HEK293 (cell line): ENCODE measurements around the gene NARS2.

Experiments
- CTCF ChIA-PET: fragments of 350-600 bp; formaldehyde crosslinking; extraction: SDS; loops from one replicate; lab custom pipeline; 2021; ENCODE audit warnings: antibody characterized with exemption; lab: Yijun Ruan, JAX
- POLR2A ChIA-PET: fragments of 300-600 bp; formaldehyde crosslinking; extraction: SDS; loops from one replicate; lab custom pipeline; 2020; ENCODE audit warnings: antibody characterized with exemption, inconsistent platforms; lab: Yijun Ruan, JAX
- H3K27ac ChIP-seq: fragments of 200-500 bp; sonication (Bioruptor generic); 2 replicates; pipeline ENCODE4 v1.5.1; 2014; ENCODE audit warnings: low read depth, low read length, control low read depth, inconsistent platforms; ENCODE audit errors: extremely low read depth
- H3K36me3 ChIP-seq, 2 experiments: fragments of 200-500 bp in 1 of 2; sonication (Bioruptor generic) in 1 of 2; 1 replicate in 1 of 2; 2 replicates in 1 of 2; pipeline ENCODE4 v1.5.1; 2014 to 2017; ENCODE audit warnings: inconsistent platforms in 2 of 2, low read length in 2 of 2; ENCODE audit not compliant: control insufficient read depth in 2 of 2, insufficient read depth in 1 of 2
- H3K4me1 ChIP-seq: fragments of 200-500 bp; sonication (Bioruptor generic); 2 replicates; pipeline ENCODE4 v1.5.1; 2014; ENCODE audit warnings: mild to moderate bottlenecking, low read length, inconsistent platforms; ENCODE audit not compliant: control insufficient read depth, insufficient read depth
- H3K4me3 ChIP-seq: 2 replicates; pipeline ENCODE4 v1.5.1; 2011; ENCODE audit warnings: low read depth, mild to moderate bottlenecking, control low read depth, low read length, moderate library complexity
- H3K9me3 ChIP-seq: fragments of 200-500 bp; sonication (Bioruptor generic); 2 replicates; pipeline ENCODE4 v1.5.1; 2014; ENCODE audit warnings: low read depth, low read length, inconsistent platforms; ENCODE audit not compliant: control insufficient read depth, insufficient read depth
- ATF2 ChIP-seq: fragments of 450-650 bp; formaldehyde crosslinking; IDR thresholded peaks from 2 replicates; pipeline ENCODE4 v1.5.1; 2016; ENCODE audit warnings: missing biosample characterization, missing genetic modification characterization, low read depth
- GLIS2 ChIP-seq: fragments of 450-650 bp; formaldehyde crosslinking; IDR thresholded peaks from 2 replicates; pipeline ENCODE4 v1.5.1; 2016; ENCODE audit warnings: missing biosample characterization, missing genetic modification characterization
- HOXD13 ChIP-seq: sonication (generic); formaldehyde crosslinking; IDR thresholded peaks from 2 replicates; pipeline ENCODE4 v1.8.0; 2022; ENCODE audit warnings: missing genetic modification reagents, borderline replicate concordance
- KLF16 ChIP-seq: fragments of 450-650 bp; formaldehyde crosslinking; IDR thresholded peaks from 2 replicates; pipeline ENCODE4 v1.5.1; 2017; ENCODE audit warnings: missing biosample characterization, missing genetic modification characterization
- TSHZ1 ChIP-seq: fragments of 450-650 bp; formaldehyde crosslinking; IDR thresholded peaks from 2 replicates; pipeline ENCODE4 v1.5.1; 2016; ENCODE audit warnings: missing biosample characterization, missing genetic modification characterization, borderline replicate concordance
- ZIC2 ChIP-seq: fragments of 450-650 bp; formaldehyde crosslinking; IDR thresholded peaks from 2 replicates; pipeline ENCODE4 v1.5.1; 2016; ENCODE audit warnings: missing biosample characterization, missing genetic modification characterization
- ZNF112 ChIP-seq: fragments of 450-650 bp; formaldehyde crosslinking; IDR thresholded peaks from 2 replicates; pipeline ENCODE4 v1.5.0; 2017; ENCODE audit warnings: missing biosample characterization, missing genetic modification characterization
- ZNF169 ChIP-seq: fragments of 450-650 bp; formaldehyde crosslinking; IDR thresholded peaks from 2 replicates; pipeline ENCODE4 v1.5.1; 2016; ENCODE audit warnings: missing biosample characterization, missing genetic modification characterization
- ZNF24 ChIP-seq: fragments of 450-650 bp; formaldehyde crosslinking; IDR thresholded peaks from 2 replicates; pipeline ENCODE4 v1.5.1; 2016; ENCODE audit warnings: missing biosample characterization, missing genetic modification characterization
- ZNF311 ChIP-seq: fragments of 450-650 bp; formaldehyde crosslinking; IDR thresholded peaks from 2 replicates; pipeline ENCODE4 v1.5.1; 2017; ENCODE audit warnings: missing biosample characterization, missing genetic modification characterization, borderline replicate concordance
- ZNF394 ChIP-seq: fragments of 450-650 bp; formaldehyde crosslinking; IDR thresholded peaks from 2 replicates; pipeline ENCODE4 v1.5.1; 2016; ENCODE audit warnings: missing biosample characterization, missing genetic modification characterization, mild to moderate bottlenecking, moderate library complexity, borderline replicate concordance
- ZNF473 ChIP-seq: fragments of 450-650 bp; formaldehyde crosslinking; IDR thresholded peaks from 2 replicates; pipeline ENCODE4 v1.5.1; 2017; ENCODE audit warnings: missing biosample characterization, missing genetic modification characterization
- ZNF501 ChIP-seq: fragments of 450-650 bp; formaldehyde crosslinking; IDR thresholded peaks from 2 replicates; pipeline ENCODE4 v1.5.1; 2016; ENCODE audit warnings: missing biosample characterization, missing genetic modification characterization
- ZNF529 ChIP-seq: fragments of 450-650 bp; formaldehyde crosslinking; IDR thresholded peaks from 2 replicates; pipeline ENCODE4 v1.5.1; 2017; ENCODE audit warnings: missing genetic modification characterization, missing biosample characterization; ENCODE audit not compliant: insufficient replicate concordance
- TF ChIP-seq, protein P1 (sequence below): fragments of 450-650 bp; formaldehyde crosslinking; IDR thresholded peaks from 2 replicates; pipeline ENCODE4 v1.5.1; 2016; ENCODE audit warnings: missing biosample characterization, missing genetic modification characterization
- TF ChIP-seq, protein P2 (sequence below): fragments of 450-650 bp; IDR thresholded peaks from 2 replicates; pipeline ENCODE4 v1.5.1; 2018; ENCODE audit warnings: missing biosample characterization, missing genetic modification characterization
- TF ChIP-seq, protein P3 (sequence below): fragments of 450-650 bp; formaldehyde crosslinking; IDR thresholded peaks from 2 replicates; pipeline ENCODE4 v1.5.1; 2016; ENCODE audit warnings: missing biosample characterization, missing genetic modification characterization
- TF ChIP-seq, protein P4 (sequence below): fragments of 450-650 bp; formaldehyde crosslinking; IDR thresholded peaks from 2 replicates; pipeline ENCODE4 v1.5.1; 2016; ENCODE audit warnings: missing biosample characterization, missing genetic modification characterization
- TF ChIP-seq, protein P5 (sequence below): fragments of 450-650 bp; formaldehyde crosslinking; IDR thresholded peaks from 2 replicates; pipeline ENCODE4 v1.5.1; 2016; ENCODE audit warnings: missing biosample characterization, missing genetic modification characterization, borderline replicate concordance

NARS2 gene

GRCh38 chr11:78391424-78391823 lies 183.2 kb downstream of the NARS2 start:
- TF ChIP-seq, protein P1, sequence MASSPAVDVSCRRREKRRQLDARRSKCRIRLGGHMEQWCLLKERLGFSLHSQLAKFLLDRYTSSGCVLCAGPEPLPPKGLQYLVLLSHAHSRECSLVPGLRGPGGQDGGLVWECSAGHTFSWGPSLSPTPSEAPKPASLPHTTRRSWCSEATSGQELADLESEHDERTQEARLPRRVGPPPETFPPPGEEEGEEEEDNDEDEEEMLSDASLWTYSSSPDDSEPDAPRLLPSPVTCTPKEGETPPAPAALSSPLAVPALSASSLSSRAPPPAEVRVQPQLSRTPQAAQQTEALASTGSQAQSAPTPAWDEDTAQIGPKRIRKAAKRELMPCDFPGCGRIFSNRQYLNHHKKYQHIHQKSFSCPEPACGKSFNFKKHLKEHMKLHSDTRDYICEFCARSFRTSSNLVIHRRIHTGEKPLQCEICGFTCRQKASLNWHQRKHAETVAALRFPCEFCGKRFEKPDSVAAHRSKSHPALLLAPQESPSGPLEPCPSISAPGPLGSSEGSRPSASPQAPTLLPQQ (tag by site-specific recombination), result no peak
- no peak for TF ChIP-seq ATF2
- TF ChIP-seq, protein P2, sequence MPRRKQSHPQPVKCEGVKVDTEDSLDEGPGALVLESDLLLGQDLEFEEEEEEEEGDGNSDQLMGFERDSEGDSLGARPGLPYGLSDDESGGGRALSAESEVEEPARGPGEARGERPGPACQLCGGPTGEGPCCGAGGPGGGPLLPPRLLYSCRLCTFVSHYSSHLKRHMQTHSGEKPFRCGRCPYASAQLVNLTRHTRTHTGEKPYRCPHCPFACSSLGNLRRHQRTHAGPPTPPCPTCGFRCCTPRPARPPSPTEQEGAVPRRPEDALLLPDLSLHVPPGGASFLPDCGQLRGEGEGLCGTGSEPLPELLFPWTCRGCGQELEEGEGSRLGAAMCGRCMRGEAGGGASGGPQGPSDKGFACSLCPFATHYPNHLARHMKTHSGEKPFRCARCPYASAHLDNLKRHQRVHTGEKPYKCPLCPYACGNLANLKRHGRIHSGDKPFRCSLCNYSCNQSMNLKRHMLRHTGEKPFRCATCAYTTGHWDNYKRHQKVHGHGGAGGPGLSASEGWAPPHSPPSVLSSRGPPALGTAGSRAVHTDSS, result no peak
- CTCF ChIA-PET, result no interaction called here

DNA sequence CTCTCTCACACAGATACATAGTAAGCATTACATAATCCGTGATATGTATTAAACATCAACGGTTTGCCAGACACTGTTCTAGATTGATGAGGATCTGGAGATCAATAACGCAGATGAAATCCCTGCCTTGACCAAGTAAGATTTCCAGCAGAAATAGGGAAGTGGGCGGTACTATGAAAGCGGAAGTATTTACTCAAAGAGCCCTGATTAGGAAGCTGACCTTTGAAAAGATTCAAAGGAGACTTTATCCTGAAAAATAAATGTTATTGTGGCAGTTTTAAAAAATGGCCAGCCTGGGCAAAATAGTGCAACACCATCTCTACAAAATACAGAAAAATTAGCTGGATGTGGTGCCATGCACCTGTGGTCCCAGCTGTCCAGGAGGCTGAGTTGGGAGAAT lies 183.9 kb downstream of the NARS2 start:
- no peaks in the 10 kb centered on the region for H3K4me1 ChIP-seq
- POLR2A ChIA-PET, result no interaction called here
- no peak overlapping the region for H3K4me3 ChIP-seq
- no peaks in the 10 kb centered on the region for H3K9me3 ChIP-seq
- H3K27ac ChIP-seq, result no peak overlapping the region
- no peaks in the 10 kb centered on the region for H3K36me3 ChIP-seq
- CTCF ChIA-PET, result no interaction called here
- TF ChIP-seq KLF16 (tag by site-specific recombination) (no peak), ZNF24 (no peak), ZNF169 (no peak), ZNF394 (tag by site-specific recombination) (no peak), ZIC2 (tag by site-specific recombination) (no peak), ZNF311 (tag by site-specific recombination) (no peak), GLIS2 (no peak), ZNF529 (tag by site-specific recombination) (no peak), ZNF501 (no peak), TSHZ1 (tag by site-specific recombination) (no peak), HOXD13 (CRISPR knock-in tag) (no peak), ZNF112 (tag by site-specific recombination) (no peak), ZNF473 (tag by site-specific recombination) (no peak)
- TF ChIP-seq, protein P3, sequence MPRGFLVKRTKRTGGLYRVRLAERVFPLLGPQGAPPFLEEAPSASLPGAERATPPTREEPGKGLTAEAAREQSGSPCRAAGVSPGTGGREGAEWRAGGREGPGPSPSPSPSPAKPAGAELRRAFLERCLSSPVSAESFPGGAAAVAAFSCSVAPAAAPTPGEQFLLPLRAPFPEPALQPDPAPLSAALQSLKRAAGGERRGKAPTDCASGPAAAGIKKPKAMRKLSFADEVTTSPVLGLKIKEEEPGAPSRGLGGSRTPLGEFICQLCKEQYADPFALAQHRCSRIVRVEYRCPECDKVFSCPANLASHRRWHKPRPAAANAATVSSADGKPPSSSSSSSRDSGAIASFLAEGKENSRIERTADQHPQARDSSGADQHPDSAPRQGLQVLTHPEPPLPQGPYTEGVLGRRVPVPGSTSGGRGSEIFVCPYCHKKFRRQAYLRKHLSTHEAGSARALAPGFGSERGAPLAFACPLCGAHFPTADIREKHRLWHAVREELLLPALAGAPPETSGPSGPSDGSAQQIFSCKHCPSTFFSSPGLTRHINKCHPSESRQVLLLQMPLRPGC (tag by site-specific recombination), result no peak
- TF ChIP-seq, protein P4, sequence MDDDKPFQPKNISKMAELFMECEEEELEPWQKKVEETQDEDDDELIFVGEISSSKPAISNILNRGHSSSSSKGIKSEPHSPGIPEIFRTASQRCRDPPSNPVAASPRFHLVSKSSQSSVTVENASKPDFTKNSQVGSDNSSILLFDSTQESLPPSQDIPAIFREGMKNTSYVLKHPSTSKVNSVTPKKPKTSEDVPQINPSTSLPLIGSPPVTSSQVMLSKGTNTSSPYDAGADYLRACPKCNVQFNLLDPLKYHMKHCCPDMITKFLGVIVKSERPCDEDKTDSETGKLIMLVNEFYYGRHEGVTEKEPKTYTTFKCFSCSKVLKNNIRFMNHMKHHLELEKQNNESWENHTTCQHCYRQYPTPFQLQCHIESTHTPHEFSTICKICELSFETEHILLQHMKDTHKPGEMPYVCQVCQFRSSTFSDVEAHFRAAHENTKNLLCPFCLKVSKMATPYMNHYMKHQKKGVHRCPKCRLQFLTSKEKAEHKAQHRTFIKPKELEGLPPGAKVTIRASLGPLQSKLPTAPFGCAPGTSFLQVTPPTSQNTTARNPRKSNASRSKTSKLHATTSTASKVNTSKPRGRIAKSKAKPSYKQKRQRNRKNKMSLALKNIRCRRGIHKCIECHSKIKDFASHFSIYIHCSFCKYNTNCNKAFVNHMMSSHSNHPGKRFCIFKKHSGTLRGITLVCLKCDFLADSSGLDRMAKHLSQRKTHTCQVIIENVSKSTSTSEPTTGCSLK (tag by site-specific recombination), result no peak
- TF ChIP-seq, protein P2, result no peak
- TF ChIP-seq, protein P5, sequence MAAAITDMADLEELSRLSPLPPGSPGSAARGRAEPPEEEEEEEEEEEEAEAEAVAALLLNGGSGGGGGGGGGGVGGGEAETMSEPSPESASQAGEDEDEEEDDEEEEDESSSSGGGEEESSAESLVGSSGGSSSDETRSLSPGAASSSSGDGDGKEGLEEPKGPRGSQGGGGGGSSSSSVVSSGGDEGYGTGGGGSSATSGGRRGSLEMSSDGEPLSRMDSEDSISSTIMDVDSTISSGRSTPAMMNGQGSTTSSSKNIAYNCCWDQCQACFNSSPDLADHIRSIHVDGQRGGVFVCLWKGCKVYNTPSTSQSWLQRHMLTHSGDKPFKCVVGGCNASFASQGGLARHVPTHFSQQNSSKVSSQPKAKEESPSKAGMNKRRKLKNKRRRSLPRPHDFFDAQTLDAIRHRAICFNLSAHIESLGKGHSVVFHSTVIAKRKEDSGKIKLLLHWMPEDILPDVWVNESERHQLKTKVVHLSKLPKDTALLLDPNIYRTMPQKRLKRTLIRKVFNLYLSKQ (tag by site-specific recombination), result no peak

More at GRCh38 chr11:78391424-78391823, 183.2 kb downstream of the NARS2 start:
- Histone ChIP-seq H3K4me1 (no peaks in the 10 kb centered on the region), H3K27ac (no peak overlapping the region), H3K9me3 (no peaks in the 10 kb centered on the region), H3K4me3 (no peak overlapping the region), H3K36me3 (no peaks in the 10 kb centered on the region)
- POLR2A ChIA-PET, result no interaction called here
